Kidney (tissue), 14 donors: Measurements from ENCODE around the gene KRT20. TPM values are rescaled to one million over a fixed set of nuclear protein-coding genes. Genes with fewer than 3 reads are reported as not detected.

Experiments used
- DNase-seq, 5 donors: peaks; one replicate each; pipeline ENCODE4 v3.0.0-alpha.2; 2013 to 2020
- FAIRE-seq: peaks from 2 replicates; lab custom pipeline; 2012; peaks lifted over from hg19 to GRCh38; lab: Jason Lieb, UNC
- H3K27ac ChIP-seq, 2 donors: one replicate each; pipeline ENCODE4 v1.7.0; 2013; ENCODE audit warnings: low read depth in 2 of 2, low read length in 2 of 2, inconsistent platforms in 1 of 2
- H3K27me3 ChIP-seq: one replicate; pipeline ENCODE4 v1.7.1; 2013; ENCODE audit warnings: low read length, inconsistent platforms; ENCODE audit not compliant: control insufficient read depth, insufficient read depth
- H3K36me3 ChIP-seq, 3 donors: one replicate each; pipeline versions ENCODE4 v1.7.0 to v1.7.1; 2013; ENCODE audit warnings: low read length in 3 of 3, control low read depth in 1 of 3, inconsistent platforms in 1 of 3; ENCODE audit not compliant: insufficient read depth in 3 of 3, control insufficient read depth in 2 of 3
- H3K4me1 ChIP-seq, 3 donors: one replicate each; pipeline versions ENCODE4 v1.7.0 to v1.7.1; 2013; ENCODE audit warnings: low read length in 3 of 3, inconsistent platforms in 1 of 3, low read depth in 1 of 3; ENCODE audit not compliant: control insufficient read depth in 2 of 3, insufficient read depth in 2 of 3
- H3K4me3 ChIP-seq, 3 donors: one replicate each; pipeline versions ENCODE4 v1.7.0 to v1.8.1; 2013; ENCODE audit warnings: low read length in 3 of 3, control low read depth in 1 of 3, inconsistent platforms in 1 of 3
- H3K9ac ChIP-seq, 3 donors: one replicate each; pipeline versions ENCODE4 v1.7.0 to v1.7.1; 2013; ENCODE audit warnings: low read length in 3 of 3, control low read depth in 1 of 3, inconsistent platforms in 1 of 3
- H3K9me3 ChIP-seq, 3 donors: one replicate each; pipeline versions ENCODE4 v1.7.0 to v1.7.1; 2013; ENCODE audit warnings: low read length in 3 of 3, control low read depth in 1 of 3, inconsistent platforms in 1 of 3; ENCODE audit not compliant: control insufficient read depth in 2 of 3, insufficient read depth in 1 of 3
- intact Hi-C: fragments of 100-400 bp; cut with DNase I; formaldehyde crosslinking; loops from one replicate; pipeline ENCODE4 v1.11.1; 2022
- polyA plus RNA-seq: library from polyadenylated mRNA; stranded (reverse); fragments of 350-450 nt; fragmentation: Illumina TruSeq; extraction: RNeasy Lipid Tissue Mini Kit (QIAGEN cat#74804); gene quantifications from one replicate; pipeline ENCODE4 v1.2.3, GENCODE V29; 2014; ENCODE audit warnings: low read depth, low replicate concordance; ENCODE audit not compliant: insufficient read depth
- total RNA-seq: library from RNA; stranded (reverse); fragmentation: NEBNext Ultra II Directional; extraction: Animal tissue kit (Norgen Biotek cat#: 25700); gene quantifications from one replicate; pipeline ENCODE4 v1.2.1, GENCODE V29; 2021
- TF ChIP-seq, protein P1 (sequence below): IDR thresholded peaks from 3 replicates; pipeline ENCODE4 v1.5.1; 2012; ENCODE audit warnings: mild to moderate bottlenecking, moderate library complexity, borderline replicate concordance; ENCODE audit not compliant: insufficient read depth; ENCODE audit errors: extremely low read depth
- donor health status: control.
- donor health status: control.
- donor health status: control.
- donor health status: control.
- donor health status: control.
- donor health status: DM: yes; HTN: yes; CAD: no.
- donor health status: Normal renal cell carcinoma (clear cell type).

Gene KRT20
- total and polyA plus RNA-seq, 2 donors from 2014 or later: not detected

DNA sequence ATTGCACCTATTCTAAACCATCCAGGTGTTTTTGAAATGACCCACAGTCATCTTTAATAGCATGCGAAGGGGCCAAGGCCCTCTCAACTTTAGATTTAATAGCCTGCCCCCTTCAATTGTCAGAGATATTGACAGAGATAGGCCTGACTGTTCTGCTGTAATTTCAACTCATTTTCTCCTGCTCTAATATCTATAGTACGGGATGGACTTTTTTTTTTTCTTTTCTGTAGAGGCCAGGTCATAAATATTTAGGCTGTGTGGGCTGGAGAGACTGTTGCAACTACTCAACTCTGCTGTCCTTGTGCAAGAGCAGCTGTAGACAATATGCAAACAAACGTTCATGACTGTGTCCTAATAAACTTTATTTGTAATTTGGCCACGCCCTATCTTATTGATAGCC, 24.7 kb upstream of the KRT20 start:
- FAIRE-seq: no peak
- no peaks in the 10 kb centered on the region for H3K36me3 ChIP-seq
- no peak overlapping the region for H3K27ac ChIP-seq
- intact Hi-C loops: loop anchor here (10.0 kb wide), 2 partner anchors 415 to 735 kb away; no protein-coding TSS in a partner anchor
- TF ChIP-seq, protein P1, sequence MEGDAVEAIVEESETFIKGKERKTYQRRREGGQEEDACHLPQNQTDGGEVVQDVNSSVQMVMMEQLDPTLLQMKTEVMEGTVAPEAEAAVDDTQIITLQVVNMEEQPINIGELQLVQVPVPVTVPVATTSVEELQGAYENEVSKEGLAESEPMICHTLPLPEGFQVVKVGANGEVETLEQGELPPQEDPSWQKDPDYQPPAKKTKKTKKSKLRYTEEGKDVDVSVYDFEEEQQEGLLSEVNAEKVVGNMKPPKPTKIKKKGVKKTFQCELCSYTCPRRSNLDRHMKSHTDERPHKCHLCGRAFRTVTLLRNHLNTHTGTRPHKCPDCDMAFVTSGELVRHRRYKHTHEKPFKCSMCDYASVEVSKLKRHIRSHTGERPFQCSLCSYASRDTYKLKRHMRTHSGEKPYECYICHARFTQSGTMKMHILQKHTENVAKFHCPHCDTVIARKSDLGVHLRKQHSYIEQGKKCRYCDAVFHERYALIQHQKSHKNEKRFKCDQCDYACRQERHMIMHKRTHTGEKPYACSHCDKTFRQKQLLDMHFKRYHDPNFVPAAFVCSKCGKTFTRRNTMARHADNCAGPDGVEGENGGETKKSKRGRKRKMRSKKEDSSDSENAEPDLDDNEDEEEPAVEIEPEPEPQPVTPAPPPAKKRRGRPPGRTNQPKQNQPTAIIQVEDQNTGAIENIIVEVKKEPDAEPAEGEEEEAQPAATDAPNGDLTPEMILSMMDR: no peak
- no peaks in the 10 kb centered on the region for H3K9me3 ChIP-seq
- DNase-seq: no peak
- no peaks in the 10 kb centered on the region for H3K4me1 ChIP-seq
- no peaks in the 10 kb centered on the region for H3K27me3 ChIP-seq
- no peak overlapping the region for H3K9ac ChIP-seq
- H3K4me3 ChIP-seq: no peak overlapping the region

DNA sequence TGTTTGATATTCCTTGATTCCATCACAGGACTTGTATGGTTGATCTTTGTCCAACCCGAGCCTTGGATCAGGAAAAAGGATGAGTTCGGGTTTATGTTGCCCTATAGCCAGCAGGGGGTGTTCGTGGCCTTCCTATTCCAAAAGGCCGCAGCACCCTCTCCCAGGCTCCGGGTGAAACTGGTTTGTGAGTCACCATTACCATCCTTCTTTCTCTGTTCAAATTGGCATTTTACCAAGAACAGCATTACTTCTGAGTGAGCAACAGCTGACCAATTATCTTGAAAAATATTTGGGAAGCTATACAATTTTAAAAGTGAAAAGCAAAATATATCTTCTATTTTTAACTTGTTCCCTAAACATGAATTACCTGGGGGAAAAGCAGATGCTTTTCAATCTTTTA, 24.3 kb upstream of the KRT20 start:
- no peak overlapping the region for H3K9ac ChIP-seq
- no peaks in the 10 kb centered on the region for H3K9me3 ChIP-seq
- no peak overlapping the region for H3K4me3 ChIP-seq
- no peaks in the 10 kb centered on the region for H3K27me3 ChIP-seq
- FAIRE-seq (peak; percentile 82), DNase-seq (peak; percentile 69 to 93 (median 80))
- TF ChIP-seq, protein P1: peak; percentile 62
- no peaks in the 10 kb centered on the region for H3K4me1 ChIP-seq
- H3K27ac ChIP-seq: no peak overlapping the region
- H3K36me3 ChIP-seq: no peaks in the 10 kb centered on the region
- intact Hi-C loops: loop anchor here (10.0 kb wide), 1 partner anchor 735 kb away; no protein-coding TSS in a partner anchor

DNA sequence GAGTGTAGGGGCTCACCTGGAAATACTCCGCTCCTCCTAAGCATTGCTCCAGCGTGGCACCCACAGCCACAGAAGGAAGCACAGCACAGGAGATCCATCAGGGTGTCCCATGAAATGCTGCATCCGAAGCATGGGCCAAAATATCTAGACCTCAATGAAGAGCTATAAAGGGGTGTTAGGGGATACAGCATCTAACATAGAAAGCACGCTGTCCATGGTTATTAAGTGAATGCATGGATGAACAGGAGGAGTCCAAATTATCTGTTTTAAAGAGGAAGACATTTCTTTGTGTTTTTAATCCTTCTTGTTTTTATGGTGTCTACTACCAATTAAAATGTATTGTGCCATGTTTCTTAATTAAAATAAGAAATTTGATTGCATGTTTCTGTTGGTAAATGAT, 21.6 kb upstream of the KRT20 start:
- no peaks in the 10 kb centered on the region for H3K36me3 ChIP-seq
- intact Hi-C loops: loop anchor here (10.0 kb wide), 1 partner anchor 738 kb away; no protein-coding TSS in a partner anchor
- DNase-seq: no peak

More for the DNA sequence above, 21.6 kb upstream of the KRT20 start:
- H3K4me1 ChIP-seq: no peaks in the 10 kb centered on the region
- no peak overlapping the region for H3K9ac ChIP-seq
- H3K27me3 ChIP-seq: no peaks in the 10 kb centered on the region
- H3K9me3 ChIP-seq: no peaks in the 10 kb centered on the region
- TF ChIP-seq, protein P1: no peak
- H3K4me3 ChIP-seq: no peak overlapping the region
- no peak overlapping the region for H3K27ac ChIP-seq
- FAIRE-seq: no peak
